K562 (cell line): ENCODE data around the gene PRKAR2B.

Source experiments
- CTCF ChIP-seq, 3 experiments: IDR thresholded peaks in 2 of 3; conservative IDR thresholded peaks in 1 of 3; 2 replicates each; pipeline ENCODE4 v1.5.1; 2011 to 2012; ENCODE audit warnings: low read length in 3 of 3, mild to moderate bottlenecking in 3 of 3, control low read depth in 2 of 3, improper control_type of control experiment in 1 of 3, inconsistent platforms in 1 of 3, low read depth in 1 of 3, mixed read lengths in 1 of 3, moderate library complexity in 1 of 3; ENCODE audit not compliant: insufficient read depth in 2 of 3
- CTCFL ChIP-seq: IDR thresholded peaks from 2 replicates; pipeline ENCODE4 v1.6.1; 2011; ENCODE audit warnings: borderline replicate concordance, low read depth, mild to moderate bottlenecking, moderate library complexity, low read length; ENCODE audit not compliant: insufficient read depth, poor library complexity, severe bottlenecking
- DNMT1 ChIP-seq: fragments of 450-650 bp; IDR thresholded peaks from 2 replicates; pipeline ENCODE4 v1.6.1; 2016; ENCODE audit warnings: antibody characterized with exemption, mild to moderate bottlenecking
- MAZ ChIP-seq, 2 experiments: fragments of 450-650 bp in 1 of 2; sonication (generic) in 1 of 2; formaldehyde crosslinking; IDR thresholded peaks in 1 of 2; conservative IDR thresholded peaks in 1 of 2; 2 replicates each; pipeline versions ENCODE4 v1.4.0 to v1.5.0; 2020; ENCODE audit warnings: mild to moderate bottlenecking in 1 of 2, missing genetic modification reagents in 1 of 2
- POLR2AphosphoS5 ChIP-seq: IDR thresholded peaks from 2 replicates; pipeline ENCODE4 v1.6.1; 2011; ENCODE audit warnings: mild to moderate bottlenecking, low read depth, low read length, moderate library complexity; ENCODE audit not compliant: control insufficient read depth, insufficient read depth

- TF ChIP-seq MAZ (CRISPR knock-in tag; conservative IDR thresholded peaks at IDR 0.05 in 1 of 2, IDR thresholded peaks at IDR 0.05 in 1 of 2) (no peak), POLR2AphosphoS5 (no peak), CTCFL (no peak), DNMT1 (no peak), CTCF (IDR thresholded peaks at IDR 0.05 in 2 of 3, conservative IDR thresholded peaks at IDR 0.05 in 1 of 3; ENCODE audit: insufficient read depth in 2 of 3, low read depth in 1 of 3, low read length in 3 of 3) (no peak)
These were observed 163.6 kb downstream of the PRKAR2B start for GRCh38 chr7:107208024-107208521.
